HEK293T (cell line): ENCODE data around the gene PEX14.

Source experiments
- CTCF ChIA-PET: fragments of 350-600 bp; formaldehyde crosslinking; extraction: SDS; loops from one replicate; lab custom pipeline; 2021; ENCODE audit warnings: antibody characterized with exemption, inconsistent platforms; lab: Yijun Ruan, JAX
- POLR2A ChIA-PET: fragments of 350-600 bp; formaldehyde crosslinking; extraction: SDS; loops from one replicate; lab custom pipeline; 2020; ENCODE audit warnings: antibody characterized with exemption, inconsistent platforms; lab: Yijun Ruan, JAX
- DNase-seq: peaks from one replicate; pipeline ENCODE4 v3.0.0; 2012; ENCODE audit warnings: mixed read lengths; ENCODE audit errors: extremely low spot score
- ARNT ChIP-seq: fragments of 450-650 bp; IDR thresholded peaks from 2 replicates; pipeline ENCODE4 v1.6.1; 2017; ENCODE audit warnings: mild to moderate bottlenecking
- BHLHE40 ChIP-seq: fragments of 450-650 bp; IDR thresholded peaks from 2 replicates; pipeline ENCODE4 v1.6.1; 2016; ENCODE audit warnings: mild to moderate bottlenecking, moderate library complexity, borderline replicate concordance
- CTBP1 ChIP-seq: fragments of 450-650 bp; IDR thresholded peaks from 2 replicates; pipeline ENCODE4 v1.6.1; 2016; ENCODE audit warnings: borderline replicate concordance
- ELF4 ChIP-seq: fragments of 450-650 bp; IDR thresholded peaks from 2 replicates; pipeline ENCODE4 v1.6.1; 2017; ENCODE audit warnings: antibody characterized with exemption
- FOXA1 ChIP-seq: fragments of 450-650 bp; IDR thresholded peaks from 2 replicates; pipeline ENCODE4 v1.6.1; 2016; ENCODE audit warnings: mild to moderate bottlenecking
- FOXK2 ChIP-seq: fragments of 450-650 bp; IDR thresholded peaks from 2 replicates; pipeline ENCODE4 v1.6.1; 2016; ENCODE audit warnings: mild to moderate bottlenecking
- FOXM1 ChIP-seq: fragments of 450-650 bp; IDR thresholded peaks from 2 replicates; pipeline ENCODE4 v1.6.1; 2017; ENCODE audit warnings: mild to moderate bottlenecking, borderline replicate concordance
- HDGF ChIP-seq: fragments of 450-650 bp; IDR thresholded peaks from 2 replicates; pipeline ENCODE4 v1.6.1; 2017; ENCODE audit warnings: antibody characterized with exemption, borderline replicate concordance
- L3MBTL2 ChIP-seq: fragments of 450-650 bp; conservative IDR thresholded peaks from 2 replicates; pipeline ENCODE4 v1.6.1; 2016; ENCODE audit warnings: mild to moderate bottlenecking
- LEF1 ChIP-seq: fragments of 450-650 bp; IDR thresholded peaks from 2 replicates; pipeline ENCODE4 v1.6.1; 2017; ENCODE audit warnings: mild to moderate bottlenecking, borderline replicate concordance
- NFRKB ChIP-seq: fragments of 450-650 bp; IDR thresholded peaks from 2 replicates; pipeline ENCODE4 v1.6.1; 2016; ENCODE audit warnings: mild to moderate bottlenecking, moderate library complexity
- PKNOX1 ChIP-seq: fragments of 450-650 bp; IDR thresholded peaks from 2 replicates; pipeline ENCODE4 v1.6.1; 2016
- SP1 ChIP-seq: fragments of 450-650 bp; IDR thresholded peaks from 2 replicates; pipeline ENCODE4 v1.6.1; 2017
- SUZ12 ChIP-seq: fragments of 450-650 bp; IDR thresholded peaks from 2 replicates; pipeline ENCODE4 v1.6.1; 2016; ENCODE audit warnings: mild to moderate bottlenecking
- TARDBP ChIP-seq: fragments of 450-650 bp; IDR thresholded peaks from 2 replicates; pipeline ENCODE4 v1.6.1; 2016
- ZNF384 ChIP-seq: fragments of 450-650 bp; IDR thresholded peaks from 2 replicates; pipeline ENCODE4 v1.6.1; 2016

The PEX14 gene

GRCh38 chr1:10446790-10447422 lies 27.8 kb upstream of the PEX14 start:
- ChIA-PET POLR2A (no interaction called here), CTCF (no interaction called here)
- TF ChIP-seq FOXM1 (no peak), HDGF (no peak), BHLHE40 (no peak), NFRKB (no peak), FOXA1 (no peak), PKNOX1 (no peak)
- DNase-seq: no peak

DNA sequence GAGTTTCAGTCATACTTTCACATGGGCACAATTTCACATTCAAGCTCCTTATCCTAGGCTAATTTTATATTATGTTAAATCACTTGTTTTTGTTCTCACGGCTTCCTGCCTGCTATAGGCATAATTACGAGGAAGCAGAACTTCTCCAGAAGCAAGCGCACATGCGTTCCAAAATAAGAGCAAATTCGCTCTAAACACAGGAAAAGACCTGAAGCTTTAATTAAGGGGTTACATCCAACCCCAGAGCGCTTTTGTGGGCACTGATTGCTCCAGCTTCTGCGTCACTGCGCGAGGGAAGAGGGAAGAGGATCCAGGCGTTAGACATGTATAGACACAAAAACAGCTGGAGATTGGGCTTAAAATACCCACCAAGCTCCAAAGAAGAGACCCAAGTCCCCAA lies 25.0 kb upstream of the PEX14 start, which contains the start of gene CORT:
Gene CORT, plus strand, starts transcription at position 281 of the 400 bp plus-strand sequence. CDS start 193 bp downstream, outside the sequence.
- no peak for TF ChIP-seq FOXM1
- no peak for TF ChIP-seq LEF1
- no peak for TF ChIP-seq ELF4
- TF ChIP-seq TARDBP: no peak
- TF ChIP-seq CTBP1: no peak
- TF ChIP-seq ARNT: no peak
- TF ChIP-seq PKNOX1: no peak
- no peak for TF ChIP-seq SUZ12
- TF ChIP-seq FOXA1: no peak
- no peak for TF ChIP-seq SP1
- no peak for TF ChIP-seq HDGF
- TF ChIP-seq BHLHE40: no peak
- TF ChIP-seq ZNF384: no peak
- no peak for TF ChIP-seq FOXK2
- TF ChIP-seq NFRKB: no peak
- TF ChIP-seq L3MBTL2: no peak
- ChIA-PET CTCF (no interaction called here), POLR2A (no interaction called here)
- no peak for DNase-seq

DNA sequence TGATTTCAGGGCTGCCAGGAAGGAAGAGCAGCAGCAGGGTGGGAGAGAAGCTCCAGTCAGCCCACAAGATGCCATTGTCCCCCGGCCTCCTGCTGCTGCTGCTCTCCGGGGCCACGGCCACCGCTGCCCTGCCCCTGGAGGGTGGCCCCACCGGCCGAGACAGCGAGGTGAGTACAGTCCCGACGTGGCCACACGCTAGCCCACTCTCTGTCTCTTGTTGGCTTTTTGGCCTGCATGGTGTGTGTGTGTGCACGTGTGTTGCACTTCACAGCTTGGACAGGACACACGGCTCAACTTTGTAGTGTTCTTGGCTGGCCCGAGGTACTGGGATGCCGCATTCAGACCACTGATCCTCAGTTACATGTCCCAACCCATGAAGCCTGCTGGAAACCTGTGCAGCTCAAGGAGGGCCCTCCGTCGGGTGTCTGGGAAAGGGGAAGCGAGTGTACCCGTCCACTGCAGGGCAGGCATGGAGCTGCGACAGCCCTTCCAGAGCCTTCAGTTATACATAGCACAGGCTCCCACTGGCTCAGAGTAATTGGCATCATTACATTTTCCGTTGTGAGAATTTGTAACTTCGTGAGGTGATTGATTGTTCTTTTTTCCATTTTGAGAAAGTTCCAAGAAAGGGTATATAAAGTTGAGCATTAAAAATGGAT lies 24.5 kb upstream of the PEX14 start:
- ChIA-PET POLR2A (no interaction called here), CTCF (no interaction called here)

GRCh38 chr1:10450836-10451235 lies 23.9 kb upstream of the PEX14 start:
- ChIA-PET POLR2A (no interaction called here), CTCF (no interaction called here)
- TF ChIP-seq HDGF (no peak), TARDBP (no peak), PKNOX1 (no peak), FOXK2 (no peak), SP1 (no peak), FOXM1 (no peak), BHLHE40 (no peak), FOXA1 (no peak), L3MBTL2 (no peak), ELF4 (no peak)
- no peak for DNase-seq

More for the DNA sequence above, 24.5 kb upstream of the PEX14 start:
- DNase-seq: no peak
- TF ChIP-seq PKNOX1 (no peak), ZNF384 (no peak), SP1 (no peak)

DNA sequence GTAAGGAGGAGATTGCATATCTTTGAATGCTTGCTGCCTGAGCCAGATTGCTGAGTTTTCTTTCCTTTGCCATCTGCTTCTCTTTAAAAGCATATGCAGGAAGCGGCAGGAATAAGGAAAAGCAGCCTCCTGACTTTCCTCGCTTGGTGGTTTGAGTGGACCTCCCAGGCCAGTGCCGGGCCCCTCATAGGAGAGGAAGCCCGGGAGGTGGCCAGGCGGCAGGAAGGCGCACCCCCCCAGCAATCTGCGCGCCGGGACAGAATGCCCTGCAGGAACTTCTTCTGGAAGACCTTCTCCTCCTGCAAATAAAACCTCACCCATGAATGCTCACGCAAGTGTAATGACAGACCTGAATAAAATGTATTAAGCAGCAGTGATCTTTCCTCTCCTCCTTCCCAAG lies 23.5 kb upstream of the PEX14 start:
- TF ChIP-seq FOXM1: no peak
- TF ChIP-seq NFRKB: no peak
- TF ChIP-seq ELF4: no peak
- TF ChIP-seq PKNOX1: no peak
- TF ChIP-seq SP1: no peak
- no peak for TF ChIP-seq HDGF
- no peak for TF ChIP-seq SUZ12
- no peak for TF ChIP-seq LEF1
- CTCF ChIA-PET: interaction anchor here (1.2 kb wide), 1 partner anchor 22 kb away, joined by 3 read pairs; no protein-coding TSS in a partner anchor
- POLR2A ChIA-PET: interaction anchor here (0.6 kb wide), 1 partner anchor 439 kb away, joined by 4 read pairs; no protein-coding TSS in a partner anchor
- no peak for DNase-seq
